Activated CD4-positive, alpha-beta T cell treated with anti-CD3 and anti-CD28 coated beads, Interleukin-2, amount 10 ng/mL, durations not matched to agents 24 days and 14 days (primary cell): ENCODE measurements around the gene MADD. TPM values are rescaled to one million over a fixed set of nuclear protein-coding genes. Genes with fewer than 3 reads are reported as not detected.

Experiments used
- DNase-seq: peaks from one replicate; pipeline ENCODE4 v3.0.0; 2022
- H3K27ac Mint-ChIP-seq: one replicate; pipeline ENCODE4 v1.8.0; 2022; ENCODE audit warnings: mild to moderate bottlenecking, mixed read lengths
- H3K27me3 Mint-ChIP-seq: one replicate; pipeline ENCODE4 v1.8.0; 2022; ENCODE audit warnings: mixed read lengths
- H3K36me3 Mint-ChIP-seq: one replicate; pipeline ENCODE4 v1.8.0; 2022; ENCODE audit warnings: low read depth, mild to moderate bottlenecking, mixed read lengths
- H3K4me1 Mint-ChIP-seq: one replicate; pipeline ENCODE4 v1.8.0; 2021; ENCODE audit warnings: mixed read lengths
- H3K4me3 Mint-ChIP-seq: one replicate; pipeline ENCODE4 v1.8.0; 2022; ENCODE audit warnings: mild to moderate bottlenecking, moderate library complexity, mixed read lengths
- H3K9me3 Mint-ChIP-seq: one replicate; pipeline ENCODE4 v1.8.0; 2021; ENCODE audit warnings: mixed read lengths
- intact Hi-C: fragments of 100-400 bp; cut with micrococcal nuclease; formaldehyde crosslinking; loops from one replicate; pipeline ENCODE4 v1.15.1; 2023
- total RNA-seq: library from RNA; stranded (reverse); gene quantifications from 2 replicates; pipeline ENCODE4 v1.2.3, GENCODE V29; 2022

The MADD gene
- 78.5 and 80.7 TPM in 2 replicates for total RNA-seq

DNA sequence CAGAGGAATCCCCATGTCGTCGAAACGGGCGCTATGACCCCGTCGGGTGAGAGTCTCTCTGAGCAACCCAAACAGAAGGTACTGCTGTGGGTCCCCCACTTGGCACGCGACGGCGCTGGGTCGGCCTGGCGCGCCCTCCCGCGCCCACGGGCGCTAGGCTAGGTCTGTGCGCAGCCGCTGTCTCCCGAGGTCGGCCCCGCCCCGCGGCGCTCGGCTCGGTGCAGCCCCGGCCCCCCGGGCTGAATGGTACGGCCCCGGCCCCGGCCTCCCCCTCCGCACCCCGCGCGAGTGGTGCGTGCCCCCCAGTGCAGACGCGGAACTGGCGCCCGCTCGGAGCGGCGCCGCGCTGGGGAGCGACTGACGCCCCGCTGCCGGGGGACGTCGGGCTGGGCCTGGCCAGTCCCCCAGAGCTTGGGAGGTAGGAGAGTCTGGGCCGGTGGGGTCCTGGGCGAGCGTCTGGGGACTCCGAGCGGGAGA, at the start of gene MADD:
TSS of gene MADD (plus strand) at position 305 of the 477 bp plus-strand sequence.
- no peaks in the 10 kb centered on the region for H3K27me3 Mint-ChIP-seq
- peak within 1 kb of the TSS; percentile 81 for H3K4me3 Mint-ChIP-seq
- H3K27ac Mint-ChIP-seq, result peak within 1 kb of the TSS; percentile 97
- intact Hi-C loops, result loop anchor here (1.0 to 10.0 kb wide), 6 partner anchors 22 to 285 kb away; partner anchors contain the start of genes ACP2, CELF1 and SLC39A13
- H3K4me1 Mint-ChIP-seq, result peaks cover 49% of the 10 kb centered on the region
- DNase-seq, result peak; percentile 97
- peaks cover 11% of the 10 kb centered on the region for H3K36me3 Mint-ChIP-seq
- H3K9me3 Mint-ChIP-seq, result no peaks in the 10 kb centered on the region

DNA sequence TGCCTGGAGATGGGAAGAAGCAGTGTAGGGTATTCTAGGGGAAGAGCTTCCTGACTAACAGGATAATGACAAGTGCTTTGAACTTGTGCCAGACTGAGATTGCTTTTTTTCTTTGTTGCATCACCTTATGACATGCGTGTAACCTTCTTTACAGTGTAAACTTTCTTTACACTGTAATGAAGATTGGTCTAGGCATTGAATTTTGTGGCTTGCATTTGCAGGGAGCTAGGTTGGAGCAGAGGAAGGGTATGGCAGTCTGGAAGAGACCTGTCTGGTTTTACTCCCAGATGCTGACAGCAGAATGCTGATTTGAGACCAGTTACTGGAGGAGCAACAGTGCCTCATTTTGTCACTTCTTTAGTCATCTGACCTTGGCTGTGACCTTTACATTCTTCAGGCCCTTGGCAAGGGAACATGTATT, 49.5 kb upstream of the MADD start:
- peak overlapping the region; percentile 47 for H3K4me3 Mint-ChIP-seq
- H3K27me3 Mint-ChIP-seq, result no peaks in the 10 kb centered on the region
- H3K27ac Mint-ChIP-seq, result peak overlapping the region; percentile 82
- H3K36me3 Mint-ChIP-seq, result peaks cover 64% of the 10 kb centered on the region
- DNase-seq, result no peak
- H3K4me1 Mint-ChIP-seq, result peaks cover 53% of the 10 kb centered on the region
- no peaks in the 10 kb centered on the region for H3K9me3 Mint-ChIP-seq
- intact Hi-C loops, result no loop called here

DNA sequence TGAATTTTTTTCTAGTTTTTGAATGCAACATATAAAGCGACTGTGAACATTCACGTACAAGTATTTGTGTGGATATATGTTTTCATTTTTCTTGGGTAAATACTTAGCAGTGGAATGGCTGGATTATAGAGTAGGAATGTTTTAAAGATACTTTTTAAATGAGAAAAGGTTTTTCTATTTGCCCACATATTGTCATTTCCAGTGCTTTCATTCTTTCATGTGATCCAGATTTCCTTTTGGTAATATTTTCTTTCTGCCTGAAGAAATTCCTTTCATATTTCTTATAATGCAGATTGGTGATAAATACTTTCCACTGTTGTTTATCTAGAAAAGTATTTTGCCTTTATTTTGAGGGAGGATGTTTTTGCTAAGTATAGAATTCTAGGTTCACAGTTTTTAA, 47.2 kb upstream of the MADD start:
- intact Hi-C loops, result no loop called here
- no peak for DNase-seq
- H3K9me3 Mint-ChIP-seq, result no peaks in the 10 kb centered on the region
- H3K4me3 Mint-ChIP-seq, result no peak overlapping the region
- H3K36me3 Mint-ChIP-seq, result peaks cover 63% of the 10 kb centered on the region
- H3K27me3 Mint-ChIP-seq, result no peaks in the 10 kb centered on the region
- no peak overlapping the region for H3K27ac Mint-ChIP-seq
- peaks cover 42% of the 10 kb centered on the region for H3K4me1 Mint-ChIP-seq

DNA sequence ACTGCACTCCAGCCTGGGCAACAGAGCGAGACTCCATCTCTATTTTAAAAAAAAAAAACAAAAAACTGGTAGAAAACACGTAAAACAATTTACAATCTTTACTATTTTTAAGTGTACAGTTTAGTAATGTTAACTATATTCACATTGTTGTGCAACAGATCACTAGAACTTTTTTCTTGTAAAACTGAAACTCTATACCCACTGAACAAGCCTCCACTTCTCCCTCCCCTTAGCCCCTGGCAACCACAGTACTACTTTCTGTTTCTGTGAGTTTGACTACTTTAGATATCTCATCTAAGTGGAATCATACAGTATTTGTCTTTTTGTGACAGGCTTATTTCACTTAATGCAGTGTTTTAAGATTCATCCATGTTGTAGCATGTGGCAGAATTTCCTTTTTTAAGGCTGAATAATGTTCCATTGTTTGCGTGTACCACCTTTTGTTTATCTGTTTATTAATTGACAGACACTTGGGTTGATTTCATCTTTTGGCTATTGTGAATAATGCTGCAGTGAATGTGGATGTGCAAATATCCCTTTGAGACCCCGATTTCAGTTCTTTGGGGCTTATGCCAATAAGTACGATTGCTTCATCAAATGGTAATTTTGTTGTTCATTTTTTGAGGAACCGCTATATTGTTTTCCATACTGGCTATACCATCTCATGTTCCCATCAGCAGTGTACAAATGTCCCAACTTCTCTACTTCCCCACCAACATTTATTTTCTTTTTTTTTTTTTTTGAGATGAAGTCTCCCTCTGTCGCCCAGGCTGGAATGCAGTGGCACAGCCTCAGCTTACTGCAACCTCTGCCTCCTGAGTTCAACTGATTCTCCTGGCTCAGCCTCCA, 44.2 kb upstream of the MADD start:
- intact Hi-C loops, result loop anchor here (1.0 kb wide), 1 partner anchor 9 kb away; no protein-coding TSS in a partner anchor
- Mint-ChIP-seq H3K27me3 (no peaks in the 10 kb centered on the region), H3K27ac (peak overlapping the region; percentile 86), H3K4me1 (peaks cover 27% of the 10 kb centered on the region), H3K9me3 (no peaks in the 10 kb centered on the region), H3K4me3 (peak overlapping the region; percentile 64), H3K36me3 (peaks cover 60% of the 10 kb centered on the region)
- peak; percentile 77 for DNase-seq

DNA sequence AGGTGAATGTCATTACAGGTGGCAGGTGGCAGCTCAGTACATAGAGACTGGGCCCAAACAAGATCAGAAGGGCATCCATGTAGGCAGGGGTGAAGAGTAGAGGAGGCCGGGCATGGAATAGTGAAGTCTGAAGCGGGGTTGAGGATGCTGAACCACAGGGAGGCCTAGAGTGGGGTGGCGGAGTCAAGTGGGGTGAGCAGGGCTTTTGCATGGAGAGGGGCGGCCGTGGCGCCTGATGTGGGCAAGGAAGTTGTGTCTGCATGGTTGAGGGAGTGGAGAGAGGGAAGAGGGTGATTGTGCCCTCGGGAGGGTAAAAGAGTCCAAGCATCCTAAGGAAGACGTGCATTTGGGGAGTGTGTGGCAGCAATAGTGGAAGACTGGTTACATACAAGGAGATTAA, 40.8 kb upstream of the MADD start:
- Mint-ChIP-seq H3K4me1 (peaks cover 23% of the 10 kb centered on the region), H3K27me3 (no peaks in the 10 kb centered on the region), H3K4me3 (no peak overlapping the region), H3K36me3 (peaks cover 51% of the 10 kb centered on the region), H3K9me3 (no peaks in the 10 kb centered on the region), H3K27ac (peak overlapping the region; percentile 34)
- intact Hi-C loops, result no loop called here
- no peak for DNase-seq

DNA sequence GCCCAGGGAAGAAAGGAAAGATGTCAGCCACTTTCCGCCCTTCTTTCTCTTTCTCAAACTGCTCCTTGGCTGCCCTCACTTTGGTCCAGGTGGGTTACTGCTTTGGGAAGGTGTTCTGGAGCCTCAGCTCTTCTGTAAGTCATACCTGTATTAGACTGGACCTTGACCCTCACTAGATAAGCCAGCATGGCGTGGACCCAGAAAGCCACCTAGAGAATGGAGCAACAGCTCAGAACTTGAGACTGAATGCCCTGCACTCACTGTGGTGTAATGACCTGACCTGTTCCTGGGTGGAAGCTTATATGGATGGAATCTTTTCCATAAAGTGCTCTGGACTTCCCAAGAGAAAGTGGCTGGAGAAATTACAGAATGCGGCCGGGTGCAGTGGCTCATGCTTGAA, 36.9 kb upstream of the MADD start:
- intact Hi-C loops, result no loop called here
- H3K36me3 Mint-ChIP-seq, result peaks cover 51% of the 10 kb centered on the region
- DNase-seq, result no peak
- no peaks in the 10 kb centered on the region for H3K27me3 Mint-ChIP-seq
- no peaks in the 10 kb centered on the region for H3K9me3 Mint-ChIP-seq
- no peak overlapping the region for H3K27ac Mint-ChIP-seq
- no peak overlapping the region for H3K4me3 Mint-ChIP-seq
- peaks cover 26% of the 10 kb centered on the region for H3K4me1 Mint-ChIP-seq

DNA sequence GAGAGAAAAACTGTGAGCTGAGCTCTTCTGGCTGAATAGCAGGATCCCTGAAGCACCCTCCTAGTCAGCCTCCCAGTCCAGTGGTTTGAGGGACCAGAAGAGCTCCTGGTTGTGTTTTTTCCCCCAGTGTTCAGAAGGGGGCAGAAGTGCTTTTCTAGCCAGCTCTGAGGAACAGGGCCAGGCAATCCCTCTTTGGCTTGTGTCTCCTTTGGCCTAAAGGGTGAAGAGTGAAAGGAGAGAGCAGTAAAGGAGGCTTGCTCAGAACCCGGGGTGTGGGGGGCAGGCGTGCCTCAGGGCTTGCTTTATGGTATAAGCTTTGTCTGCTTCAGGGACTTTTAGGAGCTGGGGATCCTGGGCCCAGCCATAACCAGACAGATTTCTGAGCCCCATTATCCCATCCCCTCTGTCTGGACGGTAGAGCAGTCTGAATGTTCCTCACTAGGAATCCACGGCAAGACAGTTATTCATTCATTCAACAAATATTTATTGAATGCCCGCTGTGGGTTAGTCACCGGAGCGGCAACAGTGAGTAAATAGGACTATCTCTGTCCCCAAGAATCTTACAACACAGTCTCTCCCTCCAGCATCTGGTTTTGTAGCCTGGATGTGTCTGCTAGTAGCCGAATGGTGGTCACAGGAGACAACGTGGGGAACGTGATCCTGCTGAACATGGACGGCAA, 35.8 kb upstream of the MADD start:
- Mint-ChIP-seq H3K9me3 (no peaks in the 10 kb centered on the region), H3K27ac (peak overlapping the region; percentile 90), H3K4me1 (peaks cover 22% of the 10 kb centered on the region), H3K36me3 (peaks cover 50% of the 10 kb centered on the region), H3K27me3 (no peaks in the 10 kb centered on the region), H3K4me3 (peak overlapping the region; percentile 72)
- DNase-seq, result peak; percentile 74
- intact Hi-C loops, result no loop called here

DNA sequence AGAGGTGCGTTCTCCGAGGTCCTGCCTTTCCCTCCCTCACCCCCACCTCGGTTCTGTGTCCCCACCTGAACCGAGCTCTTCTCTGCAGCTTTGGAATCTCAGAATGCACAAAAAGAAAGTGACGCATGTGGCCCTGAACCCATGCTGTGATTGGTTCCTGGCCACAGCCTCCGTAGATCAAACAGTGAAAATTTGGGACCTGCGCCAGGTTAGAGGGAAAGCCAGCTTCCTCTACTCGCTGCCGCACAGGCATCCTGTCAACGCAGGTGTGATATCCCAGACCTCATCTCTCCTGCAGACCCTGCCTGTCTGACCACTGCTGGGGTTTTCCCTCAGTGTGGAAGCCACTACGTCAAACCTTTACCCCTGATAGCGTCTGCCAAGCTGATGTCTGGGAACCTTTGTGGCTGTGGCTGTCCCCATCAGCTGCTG, 35.2 kb upstream of the MADD start:
- intact Hi-C loops, result no loop called here
- Mint-ChIP-seq H3K4me3 (peak overlapping the region; percentile 72), H3K27me3 (no peaks in the 10 kb centered on the region), H3K36me3 (peaks cover 51% of the 10 kb centered on the region), H3K4me1 (peaks cover 20% of the 10 kb centered on the region), H3K9me3 (no peaks in the 10 kb centered on the region), H3K27ac (peak overlapping the region; percentile 90)
- DNase-seq, result peak; percentile 81

DNA sequence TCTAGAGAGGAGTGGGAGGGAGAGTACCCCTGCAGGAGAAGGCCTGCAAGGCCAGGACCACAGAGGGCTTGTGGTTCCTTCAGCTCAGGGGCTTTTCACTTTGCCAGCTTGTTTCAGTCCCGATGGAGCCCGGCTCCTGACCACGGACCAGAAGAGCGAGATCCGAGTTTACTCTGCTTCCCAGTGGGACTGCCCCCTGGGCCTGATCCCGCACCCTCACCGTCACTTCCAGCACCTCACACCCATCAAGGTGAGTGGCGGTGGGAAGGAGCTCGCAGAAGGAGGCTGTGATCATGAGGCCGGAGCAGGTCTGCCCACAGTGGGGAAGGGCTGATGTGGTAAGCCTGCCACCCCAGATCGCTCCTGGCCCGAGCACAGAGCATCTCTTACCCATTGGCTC, 34.8 kb upstream of the MADD start:
- Mint-ChIP-seq H3K9me3 (no peaks in the 10 kb centered on the region), H3K4me3 (peak overlapping the region; percentile 72), H3K4me1 (peaks cover 22% of the 10 kb centered on the region), H3K36me3 (peaks cover 56% of the 10 kb centered on the region), H3K27me3 (no peaks in the 10 kb centered on the region), H3K27ac (peak overlapping the region; percentile 90)
- intact Hi-C loops, result no loop called here
- DNase-seq, result no peak

DNA sequence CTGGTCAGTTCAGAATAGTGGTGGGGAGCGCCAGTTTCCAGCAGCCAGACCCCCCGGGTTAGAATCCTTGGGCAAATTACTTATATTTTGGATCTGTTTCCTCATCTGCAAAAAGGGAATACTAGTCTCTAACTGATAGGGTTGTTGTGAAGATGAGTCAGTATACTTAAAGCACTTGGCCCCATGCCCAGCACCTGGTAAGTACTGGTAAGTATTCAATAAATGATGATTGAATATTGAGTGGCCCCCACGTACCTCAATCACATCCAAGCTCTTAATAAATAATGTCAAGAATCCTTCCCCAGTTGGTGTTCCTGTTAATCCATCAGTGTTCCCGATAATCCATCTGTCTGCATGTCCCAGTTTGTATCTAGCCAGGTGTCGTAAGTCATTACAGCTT, 33.5 kb upstream of the MADD start:
- peaks cover 26% of the 10 kb centered on the region for H3K4me1 Mint-ChIP-seq
- no peak overlapping the region for H3K4me3 Mint-ChIP-seq
- peak overlapping the region; percentile 40 for H3K27ac Mint-ChIP-seq
- H3K9me3 Mint-ChIP-seq, result no peaks in the 10 kb centered on the region
- DNase-seq, result no peak
- intact Hi-C loops, result no loop called here
- H3K27me3 Mint-ChIP-seq, result no peaks in the 10 kb centered on the region
- peaks cover 59% of the 10 kb centered on the region for H3K36me3 Mint-ChIP-seq

DNA sequence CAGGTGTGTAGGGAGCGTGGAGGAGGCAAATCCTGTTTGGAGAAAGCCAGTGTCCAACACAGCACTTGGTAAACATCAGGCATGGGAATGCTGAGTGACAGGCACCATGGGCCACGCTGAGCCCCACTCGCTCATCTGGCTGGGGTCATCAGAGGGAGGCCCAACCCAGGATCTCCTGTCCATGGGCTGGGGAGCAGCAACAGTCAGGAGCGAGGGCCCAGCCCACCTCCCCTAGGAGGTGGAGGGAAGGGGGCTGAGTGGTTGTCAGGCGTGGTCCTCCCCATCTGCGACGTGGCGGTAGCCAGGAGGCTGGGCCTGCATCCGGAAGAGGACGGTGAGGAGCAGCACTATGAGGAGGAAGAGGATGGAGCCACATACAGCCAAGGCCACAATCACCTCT, 30.1 kb upstream of the MADD start:
- Mint-ChIP-seq H3K4me1 (peaks cover 22% of the 10 kb centered on the region), H3K9me3 (no peaks in the 10 kb centered on the region), H3K36me3 (peaks cover 75% of the 10 kb centered on the region), H3K27ac (peak overlapping the region; percentile 51), H3K27me3 (no peaks in the 10 kb centered on the region), H3K4me3 (no peak overlapping the region)
- DNase-seq, result no peak
- intact Hi-C loops, result no loop called here

DNA sequence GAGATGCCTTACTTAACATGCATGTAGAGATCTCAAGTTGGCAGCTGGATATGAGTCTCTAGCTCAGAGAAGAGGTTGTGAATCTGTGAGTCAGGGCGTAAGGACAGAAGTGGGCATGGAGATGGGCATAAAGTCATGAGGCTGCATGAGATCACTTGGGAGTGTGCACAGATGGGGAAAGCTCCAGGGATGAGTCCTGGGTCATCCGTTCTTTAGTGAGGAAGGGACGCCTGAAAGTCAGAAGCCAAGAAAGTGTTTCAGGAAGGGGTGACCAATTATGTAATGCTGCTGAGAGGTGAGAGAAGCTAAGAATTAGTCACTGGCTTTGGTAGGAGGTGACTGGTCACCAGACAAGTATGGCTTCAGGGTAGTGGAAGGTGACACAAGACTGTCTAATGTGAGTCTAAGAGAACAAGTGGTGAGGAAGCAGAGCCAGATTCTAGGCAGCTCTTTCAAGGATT, 28.1 kb upstream of the MADD start:
- intact Hi-C loops, result no loop called here
- DNase-seq, result no peak
- no peaks in the 10 kb centered on the region for H3K27me3 Mint-ChIP-seq
- peaks cover 15% of the 10 kb centered on the region for H3K4me1 Mint-ChIP-seq
- H3K27ac Mint-ChIP-seq, result peak overlapping the region; percentile 32
- peaks cover 73% of the 10 kb centered on the region for H3K36me3 Mint-ChIP-seq
- H3K9me3 Mint-ChIP-seq, result no peaks in the 10 kb centered on the region
- no peak overlapping the region for H3K4me3 Mint-ChIP-seq

DNA sequence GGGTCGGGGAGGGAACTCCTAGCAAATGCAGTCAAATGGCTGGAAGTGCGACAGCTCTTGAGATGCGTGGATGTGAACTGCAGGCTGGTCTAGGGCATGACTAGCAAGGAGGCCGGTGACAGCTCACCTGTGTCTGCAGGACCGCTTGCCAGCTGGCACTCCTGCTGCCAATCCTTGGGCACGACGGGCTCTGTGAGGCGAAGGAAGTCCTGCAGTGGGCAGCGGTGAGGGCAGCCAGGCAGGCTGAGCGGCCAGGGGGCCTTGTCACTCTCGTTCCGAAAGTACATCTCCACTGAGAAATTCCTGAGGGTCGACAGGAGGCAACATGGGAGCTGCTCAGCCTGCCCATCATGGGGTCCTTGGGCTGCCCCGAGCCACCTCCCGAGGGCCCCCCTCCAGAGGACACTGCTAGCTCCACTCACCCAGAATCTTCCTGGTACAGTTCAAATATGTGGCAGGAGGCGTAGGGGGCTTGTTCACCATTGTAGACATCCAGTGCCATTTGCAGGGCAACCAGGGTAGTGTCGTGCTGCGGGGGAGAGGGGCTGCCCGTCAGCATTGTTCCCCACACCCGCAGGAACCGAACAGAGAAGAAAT, 27.2 kb upstream of the MADD start:
- peaks cover 16% of the 10 kb centered on the region for H3K4me1 Mint-ChIP-seq
- intact Hi-C loops, result no loop called here
- DNase-seq, result no peak
- H3K9me3 Mint-ChIP-seq, result no peaks in the 10 kb centered on the region
- peaks cover 70% of the 10 kb centered on the region for H3K36me3 Mint-ChIP-seq
- no peak overlapping the region for H3K27ac Mint-ChIP-seq
- H3K27me3 Mint-ChIP-seq, result no peaks in the 10 kb centered on the region
- H3K4me3 Mint-ChIP-seq, result no peak overlapping the region

DNA sequence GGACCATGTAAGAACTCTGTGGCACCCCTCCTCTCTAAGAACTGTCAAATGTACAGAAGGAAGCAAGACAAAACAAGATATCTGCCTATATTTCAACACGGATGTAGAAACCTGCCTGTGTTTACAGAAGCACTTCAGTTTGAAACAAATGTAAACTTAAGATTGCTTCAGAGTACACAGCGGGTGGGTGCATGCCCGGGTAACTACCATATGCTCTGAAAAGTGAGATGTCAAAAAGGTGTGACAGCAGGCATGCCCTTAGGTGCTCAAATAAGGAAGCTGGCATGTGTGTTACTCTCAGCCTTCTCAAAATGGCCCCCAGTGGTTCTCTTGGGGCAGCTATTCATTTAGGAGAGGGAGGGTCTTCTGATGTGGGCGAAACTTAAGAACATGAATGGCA, 26.5 kb upstream of the MADD start:
- Mint-ChIP-seq H3K36me3 (peaks cover 63% of the 10 kb centered on the region), H3K4me1 (peaks cover 21% of the 10 kb centered on the region), H3K27ac (peak overlapping the region; percentile 32), H3K27me3 (no peaks in the 10 kb centered on the region), H3K4me3 (no peak overlapping the region), H3K9me3 (no peaks in the 10 kb centered on the region)
- intact Hi-C loops, result no loop called here
- no peak for DNase-seq
